Measurements from ENCODE around the gene ZBTB20.

ZBTB20 gene

DNA sequence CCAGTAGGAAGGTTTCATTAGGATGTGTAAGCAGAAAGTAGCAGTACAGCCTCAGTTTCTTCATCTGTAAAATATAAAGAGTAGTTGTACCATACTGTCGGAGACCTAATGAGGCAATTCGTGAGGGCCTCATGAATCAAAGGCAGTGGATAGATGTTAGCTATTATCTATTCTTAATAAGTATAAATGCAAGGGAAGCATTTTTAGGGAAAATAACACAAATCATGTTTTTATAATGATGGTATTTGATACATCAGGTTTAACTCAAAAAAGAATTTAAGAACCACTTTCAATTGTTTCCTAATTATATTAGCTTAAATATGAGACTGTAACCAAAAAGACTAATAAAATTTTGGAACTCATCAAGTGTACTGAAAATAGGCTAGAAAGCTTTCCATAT lies 309.1 kb downstream of the ZBTB20 start:
- TF ChIP-seq, protein P1, sequence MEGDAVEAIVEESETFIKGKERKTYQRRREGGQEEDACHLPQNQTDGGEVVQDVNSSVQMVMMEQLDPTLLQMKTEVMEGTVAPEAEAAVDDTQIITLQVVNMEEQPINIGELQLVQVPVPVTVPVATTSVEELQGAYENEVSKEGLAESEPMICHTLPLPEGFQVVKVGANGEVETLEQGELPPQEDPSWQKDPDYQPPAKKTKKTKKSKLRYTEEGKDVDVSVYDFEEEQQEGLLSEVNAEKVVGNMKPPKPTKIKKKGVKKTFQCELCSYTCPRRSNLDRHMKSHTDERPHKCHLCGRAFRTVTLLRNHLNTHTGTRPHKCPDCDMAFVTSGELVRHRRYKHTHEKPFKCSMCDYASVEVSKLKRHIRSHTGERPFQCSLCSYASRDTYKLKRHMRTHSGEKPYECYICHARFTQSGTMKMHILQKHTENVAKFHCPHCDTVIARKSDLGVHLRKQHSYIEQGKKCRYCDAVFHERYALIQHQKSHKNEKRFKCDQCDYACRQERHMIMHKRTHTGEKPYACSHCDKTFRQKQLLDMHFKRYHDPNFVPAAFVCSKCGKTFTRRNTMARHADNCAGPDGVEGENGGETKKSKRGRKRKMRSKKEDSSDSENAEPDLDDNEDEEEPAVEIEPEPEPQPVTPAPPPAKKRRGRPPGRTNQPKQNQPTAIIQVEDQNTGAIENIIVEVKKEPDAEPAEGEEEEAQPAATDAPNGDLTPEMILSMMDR (IDR thresholded peaks at IDR 0.05; ENCODE audit: extremely low read depth, insufficient read depth, missing control alignments): no peak
- DNase-seq (ENCODE audit: low spot score): no peak
- in situ Hi-C loops (cut with MboI; ENCODE audit: low pct_unique_long_range_greater_than_20kb, low sequenced_read_pairs, unreplicated experiment): loop anchor here (25.0 kb wide), 2 partner anchors 849 to 949 kb away; no protein-coding TSS in a partner anchor

DNA sequence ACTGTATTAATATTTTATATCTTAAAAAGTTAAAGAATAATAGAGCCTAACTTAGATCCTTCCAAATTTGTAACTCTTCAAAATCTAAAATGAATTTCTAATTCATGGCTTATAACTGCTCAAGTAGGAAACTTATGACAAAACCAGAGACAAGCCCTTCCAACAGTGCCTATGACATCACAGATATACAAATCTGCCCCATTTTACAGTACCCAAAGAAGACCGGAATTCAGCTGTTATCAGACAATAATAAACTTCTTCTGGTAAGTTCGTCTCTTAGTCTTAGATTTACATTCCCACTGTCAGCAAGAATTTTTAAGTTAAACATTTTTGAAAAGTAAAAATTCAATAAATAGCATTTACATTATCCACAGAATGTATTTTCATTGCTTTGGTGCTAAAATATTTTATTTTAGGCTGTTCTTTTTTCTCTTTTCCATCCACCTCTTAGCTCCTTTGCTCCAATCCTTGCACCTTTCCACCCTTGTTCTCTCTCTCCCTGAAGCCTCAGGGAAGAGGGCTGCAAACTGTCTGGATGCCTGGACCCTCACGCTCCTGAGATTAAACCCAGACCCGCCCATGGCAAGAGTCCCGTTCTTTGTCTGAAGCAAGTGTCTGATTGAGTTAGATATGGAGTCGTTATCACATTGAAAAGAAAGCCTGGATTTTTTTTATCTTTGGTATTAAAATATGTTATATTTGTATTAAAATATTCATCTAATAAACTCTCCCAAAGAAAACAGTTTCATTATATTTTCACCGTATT lies 312.7 kb downstream of the ZBTB20 start:
- in situ Hi-C loops (cut with MboI; ENCODE audit: low pct_unique_long_range_greater_than_20kb, low sequenced_read_pairs, unreplicated experiment): loop anchor here (25.0 kb wide), 2 partner anchors 853 to 953 kb away; no protein-coding TSS in a partner anchor
- TF ChIP-seq, protein P1 (IDR thresholded peaks at IDR 0.05; ENCODE audit: extremely low read depth, insufficient read depth, missing control alignments): no peak
- DNase-seq (ENCODE audit: low spot score): no peak

DNA sequence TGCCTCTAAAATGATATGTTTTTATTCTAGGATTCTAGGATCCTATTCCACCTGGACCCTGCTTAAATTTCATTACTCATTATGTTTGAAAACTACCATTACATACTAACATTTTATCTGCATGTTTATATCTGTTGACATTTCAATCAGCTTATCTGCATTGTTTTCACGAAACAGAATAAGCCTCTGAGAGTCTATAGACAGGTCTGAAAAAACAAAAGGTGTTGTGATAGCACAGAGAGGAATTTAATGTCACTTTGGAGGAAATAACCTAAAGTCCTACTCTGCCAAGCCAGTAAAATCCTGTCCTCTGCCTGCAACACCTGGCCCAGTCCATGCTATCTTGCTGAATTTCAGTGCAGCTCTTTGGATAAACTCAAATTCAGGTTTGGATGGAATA lies 315.2 kb downstream of the ZBTB20 start:
- TF ChIP-seq, protein P1 (IDR thresholded peaks at IDR 0.05; ENCODE audit: extremely low read depth, insufficient read depth, missing control alignments): no peak
- no peak for DNase-seq (ENCODE audit: low spot score)
- in situ Hi-C loops (cut with MboI; ENCODE audit: low pct_unique_long_range_greater_than_20kb, low sequenced_read_pairs, unreplicated experiment): loop anchor here (25.0 kb wide), 2 partner anchors 855 to 955 kb away; no protein-coding TSS in a partner anchor

DNA sequence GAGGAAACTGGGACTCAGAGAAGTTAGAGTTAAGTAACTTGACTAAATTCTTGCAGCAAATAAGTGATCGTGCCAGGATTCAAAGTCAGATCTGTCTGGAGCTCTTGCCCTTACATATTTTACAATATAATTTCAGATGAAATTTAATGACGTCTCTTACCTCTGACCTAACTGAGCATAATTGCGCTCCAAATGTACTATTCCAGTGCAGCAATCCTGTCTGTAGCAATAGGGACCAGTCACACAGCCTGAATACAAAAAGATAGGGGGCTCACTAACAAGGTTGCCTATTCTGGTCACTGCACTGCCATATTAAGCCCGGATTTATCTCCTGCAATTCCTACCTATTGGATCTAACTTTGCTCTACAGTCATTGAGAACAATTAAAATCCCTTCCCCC lies 316.4 kb downstream of the ZBTB20 start:
- TF ChIP-seq, protein P1 (IDR thresholded peaks at IDR 0.05; ENCODE audit: extremely low read depth, insufficient read depth, missing control alignments): no peak
- in situ Hi-C loops (cut with MboI; ENCODE audit: low pct_unique_long_range_greater_than_20kb, low sequenced_read_pairs, unreplicated experiment): loop anchor here (25.0 kb wide), 2 partner anchors 857 to 957 kb away; no protein-coding TSS in a partner anchor
- DNase-seq (ENCODE audit: low spot score): no peak

DNA sequence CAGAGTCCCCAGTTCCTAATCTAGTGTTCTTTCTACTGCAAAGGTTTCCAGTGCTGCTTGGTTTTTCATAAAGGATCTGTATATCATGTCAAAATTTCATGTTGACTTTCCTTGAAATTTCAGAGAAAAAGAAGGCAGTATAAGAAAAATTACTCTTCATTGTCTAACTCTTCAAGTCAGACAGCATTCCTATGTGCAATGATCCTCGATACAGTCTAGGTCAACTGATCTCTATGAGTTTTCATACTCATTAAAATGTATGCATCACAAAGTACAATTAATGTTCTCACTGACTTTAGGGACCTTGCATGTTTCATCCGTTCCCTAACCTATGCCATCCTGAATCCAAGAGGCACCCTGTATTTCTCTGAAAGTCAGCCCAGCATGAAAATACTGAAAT lies 317.3 kb downstream of the ZBTB20 start:
- no peak for DNase-seq (ENCODE audit: low spot score)
- in situ Hi-C loops (cut with MboI; ENCODE audit: low pct_unique_long_range_greater_than_20kb, low sequenced_read_pairs, unreplicated experiment): loop anchor here (10.0 to 25.0 kb wide), 3 partner anchors 335 to 958 kb away; no protein-coding TSS in a partner anchor
- TF ChIP-seq, protein P1 (IDR thresholded peaks at IDR 0.05; ENCODE audit: extremely low read depth, insufficient read depth, missing control alignments): no peak

DNA sequence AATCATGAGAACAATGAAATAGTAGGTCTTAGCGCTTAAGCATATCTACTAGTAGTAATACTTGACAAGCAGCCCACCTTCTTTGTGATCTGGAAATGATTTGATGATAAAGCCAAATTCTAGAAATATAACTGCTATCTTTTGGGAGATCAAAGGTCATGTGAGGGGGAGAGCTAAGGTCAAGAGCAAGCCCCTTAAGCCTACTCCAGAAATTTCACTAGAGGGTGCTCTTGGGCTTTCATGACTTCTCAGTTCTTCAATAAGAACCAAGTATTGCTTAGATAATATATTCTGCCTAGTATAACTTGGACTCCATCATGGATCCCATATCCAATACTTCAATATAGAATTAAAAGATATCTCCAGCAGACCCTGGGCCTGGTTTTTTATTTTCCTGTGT lies 319.6 kb downstream of the ZBTB20 start:
- TF ChIP-seq, protein P1 (IDR thresholded peaks at IDR 0.05; ENCODE audit: extremely low read depth, insufficient read depth, missing control alignments): peak; percentile 68
- in situ Hi-C loops (cut with MboI; ENCODE audit: low pct_unique_long_range_greater_than_20kb, low sequenced_read_pairs, unreplicated experiment): loop anchor here (10.0 to 25.0 kb wide), 3 partner anchors 337 to 960 kb away; no protein-coding TSS in a partner anchor
- peak; percentile 22 for DNase-seq (ENCODE audit: low spot score)
